HepG2 (cell line): ENCODE results near the gene ARHGAP30. TPM values are rescaled to one million over a fixed set of nuclear protein-coding genes. Genes with fewer than 3 reads are reported as not detected.
A peak's percentile ranks its signal among the peaks of the same experiment; 100 is the strongest.

ENCODE experiments used
- ATAC-seq: fragments of 200-7000 bp; cut with Tn5 transposase; 3 replicates; pipeline ENCODE4 v1.9.1; 2020; ENCODE audit warnings: mild to moderate bottlenecking, moderate library complexity
- BruUV-seq: library from RNA; stranded (reverse); fragments of 400-500 nt; replicated peaks from 2 replicates; lab custom pipeline; 2021; lab: Mats Ljungman, UMichigan
- CTCF ChIA-PET: fragments of 300-600 bp; formaldehyde crosslinking; extraction: SDS; loops from one replicate; lab custom pipeline; 2021; ENCODE audit warnings: low total read pairs, inconsistent platforms, low intra/inter-chr PET ratio; lab: Yijun Ruan, JAX
- POLR2A ChIA-PET: fragments of 350-600 bp; sonication (Branson Sonifier 250); formaldehyde crosslinking; loops from one replicate; lab custom pipeline; 2020; ENCODE audit warnings: antibody characterized with exemption, inconsistent platforms; lab: Yijun Ruan, JAX
- DNase-seq: peaks from one replicate; pipeline ENCODE4 v3.0.0-alpha.2; 2015; ENCODE audit warnings: low spot score
- FAIRE-seq: peaks from 3 replicates; lab custom pipeline; 2011; peaks lifted over from hg19 to GRCh38; lab: Jason Lieb, UNC
- H2AFZ ChIP-seq: one replicate; pipeline ENCODE4 v1.6.1; 2011; ENCODE audit warnings: low read length, inconsistent platforms
- H3K27ac ChIP-seq: fragments of 300-600 bp; 3 replicates; pipeline ENCODE4 v1.8.0; 2011; ENCODE audit warnings: mixed run types, mild to moderate bottlenecking, mixed read lengths, low read length, inconsistent platforms; ENCODE audit not compliant: insufficient read depth; ENCODE audit errors: extremely low read length
- H3K27me3 ChIP-seq, 2 experiments: fragments of 200-600 bp in 1 of 2; 2 replicates in 1 of 2; 3 replicates in 1 of 2; pipeline versions ENCODE4 v1.6.0 to v1.8.0; 2011; ENCODE audit warnings: low read length in 2 of 2, mild to moderate bottlenecking in 2 of 2, moderate library complexity in 2 of 2, inconsistent platforms in 1 of 2; ENCODE audit not compliant: insufficient read depth in 2 of 2, control insufficient read depth in 1 of 2
- H3K36me3 ChIP-seq, 2 experiments: fragments of 200-600 bp in 1 of 2; replicated peaks in 1 of 2; 2 replicates in 1 of 2; 3 replicates in 1 of 2; pipeline versions ENCODE4 v1.5.1 to v1.8.0; 2011; ENCODE audit warnings: low read length in 2 of 2, inconsistent platforms in 1 of 2; ENCODE audit not compliant: insufficient read depth in 2 of 2, control insufficient read depth in 1 of 2
- H3K4me1 ChIP-seq: 2 replicates; pipeline ENCODE4 v1.5.1; 2012; ENCODE audit warnings: low read length, inconsistent platforms; ENCODE audit not compliant: insufficient read depth
- H3K4me2 ChIP-seq: 2 replicates; pipeline ENCODE4 v1.6.0; 2011; ENCODE audit warnings: low read depth, low read length, inconsistent platforms
- H3K4me3 ChIP-seq, 3 experiments: fragments of 200-600 bp in 1 of 3; sonication (generic), shearing (Covaris generic) in 1 of 3; replicated peaks in 1 of 3; 2 replicates each; pipeline ENCODE4 v1.5.1; 2011 to 2016; ENCODE audit warnings: low read length in 3 of 3, inconsistent platforms in 2 of 3, low read depth in 2 of 3, mild to moderate bottlenecking in 2 of 3, control low read depth in 1 of 3, mixed read lengths in 1 of 3; ENCODE audit not compliant: insufficient read depth in 1 of 3
- H3K79me2 ChIP-seq: one replicate; pipeline ENCODE4 v1.6.1; 2011; ENCODE audit warnings: low read length, inconsistent platforms; ENCODE audit not compliant: insufficient read depth
- H3K9ac ChIP-seq: 2 replicates; pipeline ENCODE4 v1.6.0; 2011; ENCODE audit warnings: mild to moderate bottlenecking, low read depth, low read length, inconsistent platforms; ENCODE audit not compliant: insufficient read depth
- H3K9me3 ChIP-seq: 2 replicates; pipeline ENCODE4 v1.5.1; 2012; ENCODE audit warnings: mild to moderate bottlenecking, low read length
- H4K20me1 ChIP-seq: 2 replicates; pipeline ENCODE4 v1.6.0; 2011; ENCODE audit warnings: inconsistent platforms, mild to moderate bottlenecking, low read length, moderate library complexity; ENCODE audit not compliant: insufficient read depth
- CREB3 ChIP-seq: sonication (generic); formaldehyde crosslinking; IDR thresholded peaks from 2 replicates; pipeline ENCODE4 v1.5.0; 2020; ENCODE audit warnings: missing genetic modification reagents
- HBP1 ChIP-seq: IDR thresholded peaks from 2 replicates; pipeline ENCODE4 v1.6.1; 2016; ENCODE audit warnings: low read depth, control low read depth
- KDM2A ChIP-seq: sonication (generic); formaldehyde crosslinking; IDR thresholded peaks from 2 replicates; pipeline ENCODE4 v1.4.0; 2020; ENCODE audit warnings: low read depth, missing genetic modification reagents, borderline replicate concordance
- NR2C2 ChIP-seq: sonication (generic); formaldehyde crosslinking; IDR thresholded peaks from 2 replicates; pipeline ENCODE4 v1.4.0; 2020; ENCODE audit warnings: missing genetic modification reagents, mild to moderate bottlenecking, moderate library complexity, borderline replicate concordance
- SMARCE1 ChIP-seq: fragments of 450-650 bp; IDR thresholded peaks from 2 replicates; pipeline ENCODE4 v1.6.1; 2017; ENCODE audit warnings: borderline replicate concordance
- SRSF1 ChIP-seq: fragments of 200-400 bp; formaldehyde crosslinking; optimal IDR thresholded peaks from 2 replicates; pipeline ENCODE3; 2017; ENCODE audit warnings: mild to moderate bottlenecking, low read depth, low read length, moderate library complexity
- ZNF460 ChIP-seq: sonication (generic); formaldehyde crosslinking; IDR thresholded peaks from 2 replicates; pipeline ENCODE4 v1.5.1; 2020; ENCODE audit warnings: missing genetic modification reagents, mild to moderate bottlenecking, borderline replicate concordance
- ZNF678 ChIP-seq: sonication (generic); formaldehyde crosslinking; IDR thresholded peaks from 2 replicates; pipeline ENCODE4 v1.4.0; 2020; ENCODE audit warnings: mild to moderate bottlenecking, missing genetic modification reagents
- ZSCAN5A ChIP-seq: sonication (generic); formaldehyde crosslinking; IDR thresholded peaks from 2 replicates; pipeline ENCODE4 v1.8.0; 2022; ENCODE audit warnings: mild to moderate bottlenecking, missing genetic modification reagents, borderline replicate concordance
- WGBS: methylation state at CpG from one replicate; pipeline ENCODE4 v1.1.6; 2017; ENCODE audit warnings: low lambda C conversion rate; 5-methylcytosine and 5-hydroxymethylcytosine counted together
- in situ Hi-C: cut with HindIII; loops from 2 replicates; pipeline ENCODE4 v1.10.0; 2017; ENCODE audit warnings: low pct_unique_long_range_greater_than_20kb; ENCODE audit not compliant: extremely low pct_ligation_motif_present
- intact Hi-C: fragments of 100-400 bp; cut with micrococcal nuclease; formaldehyde crosslinking; loops from one replicate; pipeline ENCODE4 v1.10.0; 2022; ENCODE audit not compliant: unreplicated experiment
- polyA plus RNA-seq, 8 experiments: library from polyadenylated mRNA; depleted of rRNA in 3 of 8; stranded (reverse) in 7 of 8; unstranded in 1 of 8; fragments of >200 nt; fragmentation: Illumina TruSeq in 4 of 8; extraction: Trizol in 4 of 8; gene quantifications; 2 replicates each; pipeline versions ENCODE4 v1.2.1 to v1.2.3, GENCODE V29; 2011 to 2016; ENCODE audit warnings: low read depth in 4 of 8, missing spikeins in 1 of 8, mixed read lengths in 1 of 8; ENCODE audit not compliant: insufficient read depth in 1 of 8
- total RNA-seq, 5 experiments: library from RNA; depleted of rRNA; stranded (reverse); fragments of >200 nt; fragmentation: Illumina TruSeq; extraction: Trizol; gene quantifications; 2 replicates each; pipeline ENCODE4 v1.2.3, GENCODE V29; 2016; ENCODE audit warnings: low read depth in 1 of 5

ARHGAP30 gene
- total and polyA plus RNA-seq, 2 of the 13 experiments (the other 11 are each of a cell fraction or from before 2014, with no cell fraction given) = 0.13 to 0.20 TPM

- no peak for TF ChIP-seq ZSCAN5A (CRISPR knock-in tag)
- TF ChIP-seq, all 625 proteins: peak for 0
These were observed 68.8 kb downstream of the ARHGAP30 start (continued) for GRCh38 chr1:161000736-161001480.

GRCh38 chr1:160999376-160999775, 70.3 kb downstream of the ARHGAP30 start:
- Histone ChIP-seq H3K4me2 (no peak overlapping the region), H3K27ac (no peak overlapping the region), H3K27me3 (no peaks in the 10 kb centered on the region)
- POLR2A ChIA-PET = interaction anchor here (0.8 kb wide), 1 partner anchor 22 kb away, joined by 3 read pairs; the partner anchor contains the start of gene F11R
- CTCF ChIA-PET = no interaction called here
- TF ChIP-seq CREB3 (no peak), ZNF678 (CRISPR knock-in tag) (no peak), ZNF460 (CRISPR knock-in tag) (no peak), SMARCE1 (no peak), SRSF1 (no peak), HBP1 (CRISPR knock-in tag) (no peak), KDM2A (CRISPR knock-in tag) (no peak), NR2C2 (CRISPR knock-in tag) (no peak)
- TF ChIP-seq, all 625 proteins: peak for 0
- Histone ChIP-seq H3K36me3 (peaks cover 21 to 37% of the 10 kb centered on the region in 2 experiments; a peak in 4 of 5 replicates), H2AFZ (no peak overlapping the region), H3K9me3 (no peaks in the 10 kb centered on the region), H3K4me1 (peaks cover 11% of the 10 kb centered on the region), H4K20me1 (no peaks in the 10 kb centered on the region), H3K79me2 (peaks cover 3% of the 10 kb centered on the region), H3K9ac (no peak overlapping the region), H3K4me3 (no peak overlapping the region)
- in situ Hi-C loops = loop anchor here (10.0 kb wide), 1 partner anchor 95 kb away; the partner anchor contains the start of gene KLHDC9
- BruUV-seq = no TSS peak
- no peak for FAIRE-seq
- intact Hi-C loops = loop anchor here (10.0 kb wide), 1 partner anchor 135 kb away; the partner anchor contains the start of gene DEDD
- WGBS = 100% methylated on average over 5 of the region's 5 CpGs
- ATAC-seq = peak; percentile 52; the same call in 2 of the 3 replicates
- no peak for DNase-seq
